ENCODE measurements around the gene E2F6. TPM values are rescaled to one million over a fixed set of nuclear protein-coding genes. Genes with fewer than 3 reads are reported as not detected.

E2F6 gene
- total and polyA plus RNA-seq, 2 of the 8 experiments (the other 6 are each of a cell fraction or from before 2014, with no cell fraction given) = 8.3 to 14.9 TPM

GRCh38 chr2:11509657-11510360, 43.8 kb upstream of the E2F6 start:
- Histone ChIP-seq H3K4me2 (ENCODE audit: insufficient read depth in 1 of 2, low read depth in 2 of 2, low read length in 2 of 2) (no peak overlapping the region), H3K79me2 (ENCODE audit: control insufficient read depth in 1 of 2, insufficient read depth in 2 of 2, low read length in 2 of 2) (peaks cover 0 to 15% of the 10 kb centered on the region in 2 experiments; a peak in 1 of 4 replicates), H4K8ac (ENCODE audit: extremely low read depth, insufficient read depth, low read length) (no peak overlapping the region), H2BK120ac (replicated peaks; ENCODE audit: low read depth, low read length) (no peak overlapping the region), H3K23ac (ENCODE audit: insufficient read length) (no peak overlapping the region), H4K5ac (ENCODE audit: insufficient read length, low read depth, low read length) (no peak overlapping the region), H3K14ac (ENCODE audit: insufficient read length) (no peak overlapping the region), H2BK12ac (ENCODE audit: low read depth, low read length) (no peak overlapping the region), H4K91ac (replicated peaks; ENCODE audit: insufficient read length, low read length) (no peak overlapping the region), H3K9me3 (ENCODE audit: insufficient read depth in 2 of 2, low read depth in 1 of 2, low read length in 1 of 2) (no peaks in the 10 kb centered on the region), H4K20me1 (replicated peaks in 1 of 2; ENCODE audit: control insufficient read depth in 1 of 2, insufficient read depth in 2 of 2, low read length in 2 of 2) (peaks cover 0 to 1% of the 10 kb centered on the region in 2 experiments), H2BK5ac (ENCODE audit: low read depth, low read length) (no peak overlapping the region), H2AK5ac (ENCODE audit: low read depth, low read length) (no peak overlapping the region), H2AFZ (ENCODE audit: low read length) (no peak overlapping the region), H3K4me3 (ENCODE audit: extremely low read depth in 1 of 4, insufficient read depth in 2 of 4, low read depth in 3 of 4, low read length in 4 of 4) (no peak overlapping the region), H3K23me2 (ENCODE audit: low read depth, low read length) (peaks cover 2% of the 10 kb centered on the region; the same call in 1 of the 2 replicates), H3K9ac (replicated peaks in 1 of 4; ENCODE audit: extremely low read depth in 1 of 4, low read depth in 3 of 4, low read length in 3 of 4) (no peak overlapping the region), H3K4me1 (replicated peaks in 1 of 4; ENCODE audit: control insufficient read depth in 3 of 4, insufficient read depth in 4 of 4, low read length in 3 of 4) (peaks cover 0 to 12% (median 5%) of the 10 kb centered on the region in 4 experiments; a peak in 4 of 7 replicates), H3K27ac (ENCODE audit: low read depth, low read length) (no peak overlapping the region), H3K36me3 (ENCODE audit: control insufficient read depth in 2 of 4, insufficient read depth in 4 of 4, low read length in 3 of 4) (no peaks in the 10 kb centered on the region), H2BK20ac (ENCODE audit: low read length) (no peak overlapping the region), H3K18ac (ENCODE audit: extremely low read depth, low read length) (no peak overlapping the region), H3K27me3 (replicated peaks in 1 of 4; ENCODE audit: control insufficient read depth in 3 of 4, extremely low read depth in 1 of 4, insufficient read depth in 3 of 4, low read length in 3 of 4) (no peaks in the 10 kb centered on the region), H3K56ac (replicated peaks; ENCODE audit: insufficient read length, low read depth, low read length) (no peak overlapping the region), H2BK15ac (ENCODE audit: low read length) (no peak overlapping the region), H3K79me1 (ENCODE audit: low read depth, low read length) (peaks cover 6% of the 10 kb centered on the region), H3K4ac (replicated peaks; ENCODE audit: insufficient read length, low read depth, low read length) (no peak overlapping the region)
- ChIA-PET CTCF (ENCODE audit: partially characterized antibody) (interaction anchor here (1.1 to 5.2 kb wide), 3 partner anchors 24 to 77 kb away, joined by 3 to 24 read pairs (median 3); no protein-coding TSS in a partner anchor), POLR2A (ENCODE audit: partially characterized antibody) (no interaction called here)
- DNase-seq (ENCODE audit: low read depth in 1 of 2, low spot score in 2 of 2) (no peak), FAIRE-seq (no peak)
- 80% methylated on average over 3 of the region's 3 CpGs; no CpG with 5 or more reads in 1 of the 2 experiments for WGBS, 2 experiments (ENCODE audit: extremely low coverage in 1 of 2, insufficient coverage in 1 of 2, insufficient read length in 1 of 2, insufficient replicate concordance in 2 of 2, low coverage in 1 of 2, low lambda C conversion rate in 2 of 2, missing lambda C conversion rate in 1 of 2)
- TF ChIP-seq BACH1 (IDR thresholded peaks at IDR 0.05; ENCODE audit: low read length) (no peak), SAP30 (IDR thresholded peaks at IDR 0.05; ENCODE audit: insufficient read depth, insufficient replicate concordance, low read length) (no peak), MAX (IDR thresholded peaks at IDR 0.05) (no peak)

All from H1 (cell line).